Measurements from ENCODE around the gene TTC27. TPM values are rescaled to one million over a fixed set of nuclear protein-coding genes. Genes with fewer than 3 reads are reported as not detected.

Gene TTC27
- 17.8 TPM for total RNA-seq
- 10.9 TPM for polyA plus RNA-seq
- long read RNA-seq, donor 1, partial matches to known transcripts: 0 of 1 reads
- long read RNA-seq, donor 1, other reads (novel, unspliced or antisense): 0 of 1 reads
- long read RNA-seq, donor 2, partial matches to known transcripts: 0 of 2 reads
- long read RNA-seq, donor 2, other reads (novel, unspliced or antisense): 0 of 2 reads
- long read RNA-seq, donor 3, partial matches to known transcripts: 0 of 2 reads
- long read RNA-seq, donor 3, other reads (novel, unspliced or antisense): 0 of 2 reads
- long read RNA-seq, donor 4, partial matches to known transcripts: 0 of 1 reads
- long read RNA-seq, donor 4, other reads (novel, unspliced or antisense): 0 of 1 reads
- long read RNA-seq, donor 5, partial matches to known transcripts: 5 of 8 reads
- long read RNA-seq, donor 5, other reads (novel, unspliced or antisense): 0 of 8 reads
- long read RNA-seq, donor 6, partial matches to known transcripts: 0 of 1 reads
- long read RNA-seq, donor 6, other reads (novel, unspliced or antisense): 0 of 1 reads
- long read RNA-seq, donor 7, transcript TTC27-201 (20 exons, 2,876 nt): major isoform, 5 of 5 reads
- long read RNA-seq, donor 7, partial matches to known transcripts: 0 of 5 reads
- long read RNA-seq, donor 7, other reads (novel, unspliced or antisense): 0 of 5 reads
- long read RNA-seq, donor 8: 0 reads
- long read RNA-seq, donor 9, partial matches to known transcripts: 0 of 3 reads
- long read RNA-seq, donor 9, other reads (novel, unspliced or antisense): 0 of 3 reads
- long read RNA-seq, donor 10, partial matches to known transcripts: 0 of 3 reads
- long read RNA-seq, donor 10, other reads (novel, unspliced or antisense): 0 of 3 reads

- WGBS: under 1% methylated on average over 39 of the region's 39 CpGs
- Histone ChIP-seq H3K4me1 (ENCODE audit: control insufficient read depth in 2 of 2, insufficient read depth in 2 of 2, low read length in 2 of 2) (peaks cover 4% of the 10 kb centered on the region in 2 donors), H3K36me3 (ENCODE audit: control insufficient read depth in 2 of 2, insufficient read depth in 2 of 2, low read length in 1 of 2) (peaks cover 0 to 9% of the 10 kb centered on the region in 2 donors), H3K27ac (ENCODE audit: low read depth in 1 of 2, low read length in 1 of 2) (peak within 1 kb of the TSS; percentile 59 to 77), H3K4me3 (ENCODE audit: low read length in 2 of 2) (peak within 1 kb of the TSS; percentile 90 to 95), H3K27me3 (ENCODE audit: control insufficient read depth in 2 of 2, insufficient read depth in 1 of 2, low read length in 1 of 2) (peaks cover 0 to 8% of the 10 kb centered on the region in 2 donors), H3K9me3 (ENCODE audit: control insufficient read depth in 2 of 2, insufficient read depth in 1 of 2, low read length in 1 of 2) (no peaks in the 10 kb centered on the region)
- DNase-seq (ENCODE audit: low read depth in 6 of 9, low spot score in 9 of 9): peak; percentile 83 to 97 (median 92)
Observed at GRCh38 chr2:32627814-32628579, at the start of gene TTC27. TTC27 (plus strand) TSS chr2:32628050; CDS start chr2:32628293, 243 bp downstream.

DNA sequence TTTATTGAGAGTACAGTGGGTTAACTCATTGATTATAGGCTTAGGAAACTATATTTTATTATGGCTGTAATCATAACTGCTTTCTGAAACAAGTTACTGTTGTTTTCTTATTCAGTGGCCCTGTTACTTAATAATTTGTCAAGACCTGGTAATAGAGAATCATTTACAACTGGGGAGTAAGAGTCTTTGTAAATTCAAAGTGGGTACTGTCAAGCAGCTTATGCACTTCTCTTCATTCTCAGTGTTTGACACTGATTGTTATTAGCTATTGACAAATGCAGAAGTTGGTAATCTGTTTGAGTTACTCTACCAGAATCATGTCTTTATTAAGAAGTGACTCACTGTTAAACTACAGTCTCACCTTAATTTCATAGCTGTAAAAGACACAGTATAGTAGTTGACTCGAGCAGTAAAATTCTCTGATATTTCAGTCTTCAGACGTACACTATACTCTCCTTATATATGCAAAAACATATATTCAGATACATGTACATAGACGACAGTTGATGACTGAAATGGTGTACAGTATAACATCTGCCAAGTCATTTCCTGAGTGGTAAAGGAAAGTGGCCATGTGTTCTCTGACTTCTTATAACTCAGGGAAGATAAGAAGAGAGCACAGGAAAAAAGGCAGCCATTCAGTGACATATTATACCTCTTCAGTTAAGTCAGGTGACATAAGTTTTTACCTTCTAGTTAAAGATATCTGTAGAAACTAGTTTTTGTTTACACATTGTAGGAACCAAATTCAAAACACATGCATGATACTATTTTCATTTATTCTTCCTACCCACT lies 36.0 kb upstream of the TTC27 start:
- Histone ChIP-seq H3K9me3 (ENCODE audit: control insufficient read depth in 2 of 2, insufficient read depth in 1 of 2, low read length in 1 of 2) (no peaks in the 10 kb centered on the region), H3K36me3 (ENCODE audit: control insufficient read depth in 2 of 2, insufficient read depth in 2 of 2, low read length in 1 of 2) (peaks cover 0 to 9% of the 10 kb centered on the region in 2 donors)

DNA sequence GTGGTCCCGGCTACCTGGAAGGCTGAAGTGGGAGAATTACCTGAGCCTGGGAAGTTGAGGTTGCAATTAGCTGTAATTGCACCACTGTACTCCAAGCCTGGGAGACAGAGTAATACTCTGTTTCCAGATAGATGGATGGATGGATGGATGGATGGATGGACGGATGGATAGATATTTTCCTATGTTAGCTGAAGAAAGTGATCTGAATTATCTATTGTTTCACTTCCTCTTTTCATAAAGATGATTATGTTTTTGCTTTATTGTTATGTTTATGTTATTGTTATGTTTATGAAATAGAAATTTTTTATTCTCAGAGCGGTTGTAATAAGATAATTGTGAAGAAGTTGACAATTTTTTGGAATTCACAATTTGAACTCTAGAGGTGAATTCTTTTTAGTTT lies 33.3 kb upstream of the TTC27 start:
- Histone ChIP-seq H3K27me3 (ENCODE audit: control insufficient read depth in 2 of 2, insufficient read depth in 1 of 2, low read length in 1 of 2) (no peaks in the 10 kb centered on the region), H3K27ac (ENCODE audit: low read depth in 1 of 2, low read length in 1 of 2) (no peak overlapping the region), H3K4me1 (ENCODE audit: control insufficient read depth in 2 of 2, insufficient read depth in 2 of 2, low read length in 2 of 2) (peaks cover 0 to 4% of the 10 kb centered on the region in 2 donors), H3K36me3 (ENCODE audit: control insufficient read depth in 2 of 2, insufficient read depth in 2 of 2, low read length in 1 of 2) (peaks cover 10 to 21% of the 10 kb centered on the region in 2 donors), H3K4me3 (ENCODE audit: low read length in 2 of 2) (no peak overlapping the region), H3K9me3 (ENCODE audit: control insufficient read depth in 2 of 2, insufficient read depth in 1 of 2, low read length in 1 of 2) (no peaks in the 10 kb centered on the region)
- no peak for DNase-seq (ENCODE audit: low read depth in 6 of 9, low spot score in 9 of 9)
- 96% methylated on average over 3 of the region's 3 CpGs for WGBS

More for the DNA sequence above, 36.0 kb upstream of the TTC27 start:
- 7% methylated on average over 3 of the region's 3 CpGs for WGBS
- DNase-seq (ENCODE audit: low read depth in 6 of 9, low spot score in 9 of 9): peak; percentile 27 to 86 (median 61)
- Histone ChIP-seq H3K4me1 (ENCODE audit: control insufficient read depth in 2 of 2, insufficient read depth in 2 of 2, low read length in 2 of 2) (peaks cover 0 to 4% of the 10 kb centered on the region in 2 donors), H3K27ac (ENCODE audit: low read depth in 1 of 2, low read length in 1 of 2) (peak overlapping the region in 1 of 2 donors; percentile 70), H3K27me3 (ENCODE audit: control insufficient read depth in 2 of 2, insufficient read depth in 1 of 2, low read length in 1 of 2) (no peaks in the 10 kb centered on the region), H3K4me3 (ENCODE audit: low read length in 2 of 2) (no peak overlapping the region)

GRCh38 chr2:32611366-32611765 lies 16.5 kb upstream of the TTC27 start:
- Histone ChIP-seq H3K9me3 (ENCODE audit: control insufficient read depth in 2 of 2, insufficient read depth in 1 of 2, low read length in 1 of 2) (no peaks in the 10 kb centered on the region), H3K36me3 (ENCODE audit: control insufficient read depth in 2 of 2, insufficient read depth in 2 of 2, low read length in 1 of 2) (peaks cover 36 to 71% of the 10 kb centered on the region in 2 donors), H3K4me3 (ENCODE audit: low read length in 2 of 2) (no peak overlapping the region), H3K27me3 (ENCODE audit: control insufficient read depth in 2 of 2, insufficient read depth in 1 of 2, low read length in 1 of 2) (no peaks in the 10 kb centered on the region), H3K27ac (ENCODE audit: low read depth in 1 of 2, low read length in 1 of 2) (no peak overlapping the region), H3K4me1 (ENCODE audit: control insufficient read depth in 2 of 2, insufficient read depth in 2 of 2, low read length in 2 of 2) (no peaks in the 10 kb centered on the region)
- WGBS: 100% methylated on average over 2 of the region's 2 CpGs
- DNase-seq (ENCODE audit: low read depth in 6 of 9, low spot score in 9 of 9): no peak

DNA sequence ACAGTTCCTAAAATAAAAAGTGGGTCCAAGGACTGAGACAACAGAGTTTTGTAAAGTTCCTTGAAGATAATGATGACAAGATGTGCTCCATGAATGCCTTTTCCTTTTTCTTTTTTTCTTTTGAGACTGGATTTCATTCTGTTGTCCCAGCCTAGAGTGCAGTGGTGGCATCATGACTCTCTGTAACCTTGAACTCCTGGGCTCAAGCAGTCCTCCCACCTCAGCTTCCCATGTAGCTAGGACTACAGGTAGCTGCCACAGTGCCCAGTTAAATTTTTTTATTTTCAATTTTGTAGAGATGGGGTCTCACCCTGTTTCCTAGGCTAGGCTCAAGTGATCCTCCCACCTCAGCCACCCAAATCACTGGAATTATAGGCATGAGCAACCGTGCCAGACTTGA lies 16.1 kb upstream of the TTC27 start:
- Histone ChIP-seq H3K4me3 (ENCODE audit: low read length in 2 of 2) (no peak overlapping the region), H3K9me3 (ENCODE audit: control insufficient read depth in 2 of 2, insufficient read depth in 1 of 2, low read length in 1 of 2) (no peaks in the 10 kb centered on the region), H3K36me3 (ENCODE audit: control insufficient read depth in 2 of 2, insufficient read depth in 2 of 2, low read length in 1 of 2) (peaks cover 37 to 67% of the 10 kb centered on the region in 2 donors), H3K27me3 (ENCODE audit: control insufficient read depth in 2 of 2, insufficient read depth in 1 of 2, low read length in 1 of 2) (no peaks in the 10 kb centered on the region), H3K27ac (ENCODE audit: low read depth in 1 of 2, low read length in 1 of 2) (no peak overlapping the region), H3K4me1 (ENCODE audit: control insufficient read depth in 2 of 2, insufficient read depth in 2 of 2, low read length in 2 of 2) (no peaks in the 10 kb centered on the region)
- WGBS: 97% methylated on average over 1 of the region's 1 CpG
- DNase-seq (ENCODE audit: low read depth in 6 of 9, low spot score in 9 of 9): no peak

- no peak for DNase-seq (ENCODE audit: low read depth in 6 of 9, low spot score in 9 of 9)
- WGBS: 98% methylated on average over 1 of the region's 1 CpG
- no peak overlapping the region for H3K27ac ChIP-seq (ENCODE audit: low read depth in 1 of 2, low read length in 1 of 2)
- peaks cover 28 to 63% of the 10 kb centered on the region in 2 donors for H3K36me3 ChIP-seq (ENCODE audit: control insufficient read depth in 2 of 2, insufficient read depth in 2 of 2, low read length in 1 of 2)
- no peaks in the 10 kb centered on the region for H3K4me1 ChIP-seq (ENCODE audit: control insufficient read depth in 2 of 2, insufficient read depth in 2 of 2, low read length in 2 of 2)
- no peaks in the 10 kb centered on the region for H3K27me3 ChIP-seq (ENCODE audit: control insufficient read depth in 2 of 2, insufficient read depth in 1 of 2, low read length in 1 of 2)
- H3K4me3 ChIP-seq (ENCODE audit: low read length in 2 of 2): no peak overlapping the region
- H3K9me3 ChIP-seq (ENCODE audit: control insufficient read depth in 2 of 2, insufficient read depth in 1 of 2, low read length in 1 of 2): no peaks in the 10 kb centered on the region
Observed at GRCh38 chr2:32614084-32614483, 13.8 kb upstream of the TTC27 start.

DNA sequence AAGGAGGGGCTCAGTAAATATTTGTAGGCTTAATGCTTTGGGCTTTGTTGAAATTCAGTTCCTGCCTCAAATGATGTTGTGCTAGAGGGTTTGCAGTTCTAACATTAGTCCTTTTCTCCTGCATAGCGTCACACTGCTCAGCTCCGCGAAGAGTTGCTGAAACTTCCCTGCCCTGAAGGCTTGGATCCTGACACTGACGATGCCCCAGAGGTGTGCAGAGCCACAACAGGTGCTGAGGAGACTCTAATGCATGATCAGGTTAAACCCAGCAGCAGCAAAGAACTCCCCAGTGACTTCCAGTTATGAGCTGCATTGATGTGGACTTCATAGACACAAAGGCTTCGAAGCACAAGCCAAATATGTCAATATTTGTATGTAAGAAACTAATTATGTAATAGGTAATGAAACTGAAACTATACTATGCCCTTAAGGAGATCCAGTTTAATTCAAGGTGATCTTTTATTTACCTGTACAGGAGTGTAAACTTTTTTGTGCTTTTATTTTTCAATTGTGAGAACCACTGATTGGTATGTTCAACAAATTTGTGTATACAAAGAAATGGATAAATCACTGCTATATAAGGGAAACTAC lies 10.2 kb upstream of the TTC27 start:
- H3K27me3 ChIP-seq (ENCODE audit: control insufficient read depth in 2 of 2, insufficient read depth in 1 of 2, low read length in 1 of 2): no peaks in the 10 kb centered on the region
- no peak overlapping the region for H3K27ac ChIP-seq (ENCODE audit: low read depth in 1 of 2, low read length in 1 of 2)
- H3K36me3 ChIP-seq (ENCODE audit: control insufficient read depth in 2 of 2, insufficient read depth in 2 of 2, low read length in 1 of 2): peaks cover 27 to 58% of the 10 kb centered on the region in 2 donors
- WGBS: 98% methylated on average over 5 of the region's 5 CpGs
- H3K9me3 ChIP-seq (ENCODE audit: control insufficient read depth in 2 of 2, insufficient read depth in 1 of 2, low read length in 1 of 2): no peaks in the 10 kb centered on the region
- no peaks in the 10 kb centered on the region for H3K4me1 ChIP-seq (ENCODE audit: control insufficient read depth in 2 of 2, insufficient read depth in 2 of 2, low read length in 2 of 2)
- no peak for DNase-seq (ENCODE audit: low read depth in 6 of 9, low spot score in 9 of 9)
- no peak overlapping the region for H3K4me3 ChIP-seq (ENCODE audit: low read length in 2 of 2)
